GM12873 (cell line): Measurements from ENCODE around the gene IGDCC3.

Experiments used
- TF ChIP-seq, protein P1 (sequence below): IDR thresholded peaks from 2 replicates; pipeline ENCODE4 v1.5.1; 2012; ENCODE audit warnings: low read depth, mild to moderate bottlenecking, moderate library complexity, low read length, control low read depth; ENCODE audit not compliant: insufficient read depth; ENCODE audit errors: missing control alignments

IGDCC3 gene

DNA sequence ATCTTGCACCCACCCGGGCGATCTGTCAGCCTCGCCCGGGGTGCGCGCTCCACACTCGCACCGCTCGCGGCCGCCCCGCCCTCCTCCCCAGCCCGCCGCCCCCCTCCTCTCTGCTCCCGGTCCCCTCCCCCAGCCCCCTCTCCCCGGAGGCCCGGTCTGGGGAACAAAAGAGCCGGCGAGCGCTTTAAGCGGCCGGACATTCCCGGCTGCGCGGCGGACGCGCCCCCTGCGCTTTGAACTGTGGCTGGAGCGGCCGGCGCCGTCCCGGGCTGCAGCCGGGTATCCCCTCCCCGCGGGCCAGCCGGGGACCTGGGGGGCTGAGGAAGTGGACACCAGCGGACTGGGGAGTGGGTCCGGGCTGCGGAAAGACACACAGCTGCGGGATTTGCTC lies at the start of gene IGDCC3:
Gene IGDCC3 (minus strand): TSS at position 27 of the 391 bp plus-strand sequence. CDS start 214 bp downstream, outside the sequence.
- TF ChIP-seq, protein P1, sequence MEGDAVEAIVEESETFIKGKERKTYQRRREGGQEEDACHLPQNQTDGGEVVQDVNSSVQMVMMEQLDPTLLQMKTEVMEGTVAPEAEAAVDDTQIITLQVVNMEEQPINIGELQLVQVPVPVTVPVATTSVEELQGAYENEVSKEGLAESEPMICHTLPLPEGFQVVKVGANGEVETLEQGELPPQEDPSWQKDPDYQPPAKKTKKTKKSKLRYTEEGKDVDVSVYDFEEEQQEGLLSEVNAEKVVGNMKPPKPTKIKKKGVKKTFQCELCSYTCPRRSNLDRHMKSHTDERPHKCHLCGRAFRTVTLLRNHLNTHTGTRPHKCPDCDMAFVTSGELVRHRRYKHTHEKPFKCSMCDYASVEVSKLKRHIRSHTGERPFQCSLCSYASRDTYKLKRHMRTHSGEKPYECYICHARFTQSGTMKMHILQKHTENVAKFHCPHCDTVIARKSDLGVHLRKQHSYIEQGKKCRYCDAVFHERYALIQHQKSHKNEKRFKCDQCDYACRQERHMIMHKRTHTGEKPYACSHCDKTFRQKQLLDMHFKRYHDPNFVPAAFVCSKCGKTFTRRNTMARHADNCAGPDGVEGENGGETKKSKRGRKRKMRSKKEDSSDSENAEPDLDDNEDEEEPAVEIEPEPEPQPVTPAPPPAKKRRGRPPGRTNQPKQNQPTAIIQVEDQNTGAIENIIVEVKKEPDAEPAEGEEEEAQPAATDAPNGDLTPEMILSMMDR = no peak

DNA sequence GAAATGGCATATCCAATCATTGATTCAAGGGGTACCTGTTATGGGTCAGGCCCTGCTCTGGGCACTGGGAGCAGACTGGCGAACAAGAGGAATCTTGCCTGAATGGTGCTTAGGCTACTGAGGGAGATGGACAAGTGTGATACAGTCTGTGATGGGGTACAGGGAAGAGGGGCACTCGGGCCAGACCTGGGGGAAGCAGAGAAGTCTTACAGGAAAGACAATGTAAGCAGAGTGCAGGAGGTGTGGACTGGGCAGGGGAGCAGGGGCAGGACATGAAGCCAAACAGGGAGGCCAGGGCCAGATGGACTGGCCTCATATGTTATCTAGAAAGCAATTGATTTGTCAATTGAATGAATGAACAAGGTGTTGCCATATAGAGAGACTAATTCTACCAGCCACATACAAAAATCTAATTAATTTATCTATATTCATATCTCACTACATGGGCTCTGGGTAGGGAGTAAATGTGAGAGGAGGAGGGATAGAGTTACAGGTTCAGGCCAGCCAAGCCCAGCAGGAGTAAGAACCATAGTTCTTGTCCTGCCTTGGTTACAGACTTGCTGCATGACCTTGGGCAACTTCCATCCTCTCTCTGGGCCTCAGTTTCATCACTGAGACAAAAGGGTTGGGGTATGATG lies 48.5 kb upstream of the IGDCC3 start:
- TF ChIP-seq, protein P1 = no peak

GRCh38 chr15:65424683-65425082 lies 46.9 kb upstream of the IGDCC3 start:
- TF ChIP-seq, protein P1 = no peak

GRCh38 chr15:65423976-65424679 lies 46.3 kb upstream of the IGDCC3 start:
- TF ChIP-seq, protein P1 = no peak

- TF ChIP-seq, protein P1 = no peak
These were observed 45.6 kb upstream of the IGDCC3 start for GRCh38 chr15:65423150-65423975.

GRCh38 chr15:65421360-65422215 lies 43.8 kb upstream of the IGDCC3 start:
- TF ChIP-seq, protein P1 = no peak

GRCh38 chr15:65420975-65421359 lies 43.2 kb upstream of the IGDCC3 start:
- TF ChIP-seq, protein P1 = no peak
